GM10248 (cell line): ENCODE measurements around the gene DLG2.

ENCODE experiments used
- CTCF ChIA-PET: fragments of 300-600 bp; sonication (Branson Sonifier 250); formaldehyde crosslinking; extraction: SDS; loops from one replicate; lab custom pipeline; 2021; ENCODE audit warnings: antibody characterized with exemption; lab: Yijun Ruan, JAX
- POLR2A ChIA-PET: fragments of 350-650 bp; sonication (Branson Sonifier 250); formaldehyde crosslinking; extraction: SDS; loops from one replicate; lab custom pipeline; 2020; ENCODE audit warnings: antibody characterized with exemption; lab: Yijun Ruan, JAX
- DNase-seq: peaks from one replicate; pipeline ENCODE4 v3.0.0; 2012; ENCODE audit errors: extremely low spot score
- CTCF ChIP-seq: IDR thresholded peaks from 2 replicates; pipeline ENCODE4 v1.5.1; 2012; ENCODE audit warnings: mild to moderate bottlenecking, low read depth; ENCODE audit errors: extremely low read depth, missing control alignments, control extremely low read depth

DLG2 gene

GRCh38 chr11:84089072-84090057 lies 1537.8 kb downstream of the DLG2 start:
- POLR2A ChIA-PET: no interaction called here
- no peak for TF ChIP-seq CTCF
- DNase-seq: no peak
- CTCF ChIA-PET: no interaction called here

GRCh38 chr11:84071851-84072250 lies 1555.3 kb downstream of the DLG2 start:
- no peak for TF ChIP-seq CTCF
- ChIA-PET POLR2A (no interaction called here), CTCF (no interaction called here)

GRCh38 chr11:84069048-84069447 lies 1558.1 kb downstream of the DLG2 start:
- POLR2A ChIA-PET: no interaction called here
- DNase-seq: no peak
- CTCF ChIA-PET: interaction anchor here (0.7 to 1.2 kb wide), 4 partner anchors 11 to 23 kb away, joined by 3 to 4 read pairs (median 3); no protein-coding TSS in a partner anchor
- TF ChIP-seq CTCF: no peak

More at GRCh38 chr11:84071851-84072250, 1555.3 kb downstream of the DLG2 start:
- no peak for DNase-seq

- no peak for DNase-seq
- CTCF ChIA-PET: no interaction called here
Observed at GRCh38 chr11:84061726-84062125, 1565.4 kb downstream of the DLG2 start.

GRCh38 chr11:84056653-84057376 lies 1570.3 kb downstream of the DLG2 start:
- POLR2A ChIA-PET: no interaction called here
- DNase-seq: no peak
- no peak for TF ChIP-seq CTCF
- CTCF ChIA-PET: interaction anchor here (1.3 to 1.4 kb wide), 2 partner anchors 11 to 129 kb away, joined by 3 read pairs; no protein-coding TSS in a partner anchor

More at GRCh38 chr11:84061726-84062125, 1565.4 kb downstream of the DLG2 start:
- TF ChIP-seq CTCF: no peak
- POLR2A ChIA-PET: no interaction called here

GRCh38 chr11:84045146-84045545 lies 1582.0 kb downstream of the DLG2 start:
- TF ChIP-seq CTCF: no peak
- ChIA-PET POLR2A (no interaction called here), CTCF (interaction anchor here (1.0 kb wide), 1 partner anchor 12 kb away, joined by 3 read pairs; no protein-coding TSS in a partner anchor)
- DNase-seq: no peak
